Adrenal gland (tissue), 5 donors: ENCODE results near the gene DENND4A.

Experiments
- POLR2A ChIP-seq, 2 donors: fragments of 450-650 bp; IDR thresholded peaks; one replicate each; pipeline ENCODE4 v1.6.1; 2017; ENCODE audit warnings: antibody characterized with exemption in 2 of 2, mild to moderate bottlenecking in 2 of 2, moderate library complexity in 1 of 2
- TF ChIP-seq, protein P1 (sequence below), 6 experiments: fragments of 450-650 bp in 4 of 6; fragments of 200-600 bp in 2 of 6; sonication (generic) in 1 of 6; IDR thresholded peaks; 1 replicate in 5 of 6; 2 replicates in 1 of 6; pipeline versions ENCODE4 v1.5.1 to v1.8.0; 2016 to 2021; ENCODE audit warnings: antibody characterized with exemption in 6 of 6, mild to moderate bottlenecking in 2 of 6, moderate library complexity in 1 of 6
- donor health status: DM: no; HTN: no; CAD: no.

DNA sequence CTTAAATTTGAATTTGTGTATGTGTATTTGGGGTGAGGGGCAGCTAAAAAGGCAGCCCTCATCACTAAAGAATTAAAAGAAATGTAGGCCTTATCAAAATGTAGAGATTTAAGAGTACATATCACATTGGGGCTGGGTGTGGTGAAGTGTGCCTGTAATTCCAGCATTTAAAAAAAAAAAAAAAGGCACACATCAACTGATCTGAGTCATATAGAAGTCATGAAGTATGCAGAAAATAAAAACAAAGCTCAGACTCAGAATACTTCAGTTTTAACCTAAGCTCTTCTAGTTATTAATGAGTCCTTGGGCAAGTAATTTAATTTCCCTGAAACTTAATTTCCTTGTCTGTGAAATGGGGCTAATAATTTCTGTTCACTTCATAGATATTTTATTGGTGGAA lies 138.8 kb downstream of the DENND4A start:
- TF ChIP-seq, protein P1, sequence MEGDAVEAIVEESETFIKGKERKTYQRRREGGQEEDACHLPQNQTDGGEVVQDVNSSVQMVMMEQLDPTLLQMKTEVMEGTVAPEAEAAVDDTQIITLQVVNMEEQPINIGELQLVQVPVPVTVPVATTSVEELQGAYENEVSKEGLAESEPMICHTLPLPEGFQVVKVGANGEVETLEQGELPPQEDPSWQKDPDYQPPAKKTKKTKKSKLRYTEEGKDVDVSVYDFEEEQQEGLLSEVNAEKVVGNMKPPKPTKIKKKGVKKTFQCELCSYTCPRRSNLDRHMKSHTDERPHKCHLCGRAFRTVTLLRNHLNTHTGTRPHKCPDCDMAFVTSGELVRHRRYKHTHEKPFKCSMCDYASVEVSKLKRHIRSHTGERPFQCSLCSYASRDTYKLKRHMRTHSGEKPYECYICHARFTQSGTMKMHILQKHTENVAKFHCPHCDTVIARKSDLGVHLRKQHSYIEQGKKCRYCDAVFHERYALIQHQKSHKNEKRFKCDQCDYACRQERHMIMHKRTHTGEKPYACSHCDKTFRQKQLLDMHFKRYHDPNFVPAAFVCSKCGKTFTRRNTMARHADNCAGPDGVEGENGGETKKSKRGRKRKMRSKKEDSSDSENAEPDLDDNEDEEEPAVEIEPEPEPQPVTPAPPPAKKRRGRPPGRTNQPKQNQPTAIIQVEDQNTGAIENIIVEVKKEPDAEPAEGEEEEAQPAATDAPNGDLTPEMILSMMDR (IDR thresholded peaks at IDR 0.05), result no peak
- no peak for TF ChIP-seq POLR2A (IDR thresholded peaks at IDR 0.05)
